GM12878 (cell line): ENCODE measurements around the gene ZNF616. TPM values are rescaled to one million over a fixed set of nuclear protein-coding genes. Genes with fewer than 3 reads are reported as not detected.

Experiments
- ATAC-seq: fragments of 200-7000 bp; cut with Tn5 transposase; 3 replicates; pipeline ENCODE4 v1.9.1; 2020; ENCODE audit warnings: mild to moderate bottlenecking, moderate library complexity
- BruUV-seq: library from RNA; stranded (reverse); fragments of 400-500 nt; replicated peaks from 2 replicates; lab custom pipeline; 2021; lab: Mats Ljungman, UMichigan
- CTCF ChIA-PET: fragments of 300-600 bp; sonication (Branson Sonifier 250); formaldehyde crosslinking; extraction: SDS; loops from one replicate; lab custom pipeline; 2021; ENCODE audit warnings: inconsistent platforms; lab: Yijun Ruan, JAX
- POLR2A ChIA-PET: fragments of 350-600 bp; formaldehyde crosslinking; extraction: SDS; loops from one replicate; lab custom pipeline; 2021; ENCODE audit warnings: inconsistent platforms; lab: Charles Lee
- RAD21 ChIA-PET: fragments of 300-600 bp; sonication (Branson Sonifier 250); formaldehyde crosslinking; loops from one replicate; lab custom pipeline; 2023; ENCODE audit warnings: antibody characterized with exemption; ENCODE audit not compliant: unreplicated experiment; lab: Charles Lee
- SMC1A ChIA-PET: fragments of 300-600 bp; sonication (Branson Sonifier 250); formaldehyde crosslinking; loops from one replicate; lab custom pipeline; 2023; ENCODE audit not compliant: unreplicated experiment, uncharacterized antibody; lab: Charles Lee
- DNase-seq: peaks from one replicate; pipeline ENCODE4 v3.0.0-alpha.2; 2011; ENCODE audit warnings: low read depth, low spot score
- FAIRE-seq: peaks from 3 replicates; lab custom pipeline; 2011; peaks lifted over from hg19 to GRCh38; lab: Jason Lieb, UNC
- H2AFZ ChIP-seq: 2 replicates; pipeline ENCODE4 v1.6.0; 2011; ENCODE audit warnings: low read depth, low read length, control low read depth; ENCODE audit not compliant: control insufficient read depth
- H3K27ac ChIP-seq: 2 replicates; pipeline ENCODE4 v1.5.1; 2011; ENCODE audit warnings: control low read depth; ENCODE audit not compliant: control insufficient read depth, insufficient read depth
- H3K27me3 ChIP-seq, 2 experiments: replicated peaks in 1 of 2; 2 replicates each; pipeline versions ENCODE4 v1.6.0 to v1.6.1; 2011; ENCODE audit warnings: low read length in 1 of 2; ENCODE audit not compliant: control insufficient read depth in 2 of 2, insufficient read depth in 2 of 2
- H3K36me3 ChIP-seq, 2 experiments: 2 replicates each; pipeline ENCODE4 v1.5.1; 2011; ENCODE audit warnings: low read length in 1 of 2; ENCODE audit not compliant: control insufficient read depth in 2 of 2, insufficient read depth in 2 of 2
- H3K4me1 ChIP-seq: 2 replicates; pipeline ENCODE4 v1.6.1; 2011; ENCODE audit warnings: mild to moderate bottlenecking, low read length, moderate library complexity, mixed read lengths; ENCODE audit not compliant: control insufficient read depth, insufficient read depth
- H3K4me2 ChIP-seq: 2 replicates; pipeline ENCODE4 v1.6.0; 2011; ENCODE audit warnings: control low read depth; ENCODE audit not compliant: control insufficient read depth, insufficient read depth
- H3K4me3 ChIP-seq: fragments of 200-600 bp; sonication (generic); 2 replicates; pipeline ENCODE4 v1.5.1; 2016
- H3K79me2 ChIP-seq: 2 replicates; pipeline ENCODE4 v1.6.0; 2011; ENCODE audit warnings: low read length; ENCODE audit not compliant: control insufficient read depth, insufficient read depth
- H3K9ac ChIP-seq: 2 replicates; pipeline ENCODE4 v1.8.0; 2011; ENCODE audit warnings: low read length, control low read depth, mixed read lengths; ENCODE audit not compliant: control insufficient read depth, insufficient read depth
- H3K9me3 ChIP-seq: replicated peaks from 3 replicates; pipeline ENCODE4 v1.5.1; 2011; ENCODE audit warnings: mild to moderate bottlenecking, low read length; ENCODE audit not compliant: control insufficient read depth, insufficient read depth
- H4K20me1 ChIP-seq: 2 replicates; pipeline ENCODE4 v1.6.0; 2011; ENCODE audit not compliant: control insufficient read depth, insufficient read depth
- ATF2 ChIP-seq: IDR thresholded peaks from 2 replicates; pipeline ENCODE4 v1.6.1; 2012; ENCODE audit warnings: low read length, inconsistent platforms
- EGR1 ChIP-seq, 2 experiments: IDR thresholded peaks; 1 replicate in 1 of 2; 2 replicates in 1 of 2; pipeline ENCODE4 v1.6.1; 2011 to 2012; ENCODE audit warnings: low read depth in 2 of 2, low read length in 2 of 2, borderline replicate concordance in 1 of 2, mild to moderate bottlenecking in 1 of 2, moderate library complexity in 1 of 2
- IRF5 ChIP-seq: fragments of 450-650 bp; IDR thresholded peaks from 2 replicates; pipeline ENCODE4 v1.6.1; 2017; ENCODE audit warnings: borderline replicate concordance
- MYC ChIP-seq: IDR thresholded peaks from 2 replicates; pipeline ENCODE4 v1.6.1; 2011; ENCODE audit warnings: mild to moderate bottlenecking, low read length, moderate library complexity, inconsistent platforms; ENCODE audit not compliant: insufficient read depth, insufficient replicate concordance, insufficient read length, severe bottlenecking
- POLR2A ChIP-seq: IDR thresholded peaks from 2 replicates; pipeline ENCODE4 v1.6.1; 2011; ENCODE audit warnings: low read depth, mild to moderate bottlenecking, low read length
- SREBF2 ChIP-seq: IDR thresholded peaks from 2 replicates; pipeline ENCODE4 v1.6.1; 2012; ENCODE audit warnings: mild to moderate bottlenecking, low read length
- SUZ12 ChIP-seq: fragments of 200-600 bp; sonication (generic); IDR thresholded peaks from one replicate; pipeline ENCODE4 v1.6.1; 2018; ENCODE audit warnings: antibody characterized with exemption, mild to moderate bottlenecking; ENCODE audit not compliant: unreplicated experiment
- TCF12 ChIP-seq: IDR thresholded peaks from 2 replicates; pipeline ENCODE4 v1.6.1; 2011; ENCODE audit warnings: low read depth, mild to moderate bottlenecking, low read length
- ZBED1 ChIP-seq: IDR thresholded peaks from 2 replicates; pipeline ENCODE4 v1.6.1; 2016; ENCODE audit warnings: borderline replicate concordance
- ZNF217 ChIP-seq: fragments of 450-650 bp; IDR thresholded peaks from 2 replicates; pipeline ENCODE4 v1.6.1; 2017; ENCODE audit warnings: antibody characterized with exemption, mild to moderate bottlenecking
- WGBS: methylation state at CpG from one replicate; pipeline ENCODE4 v1.1.6; 2016; ENCODE audit warnings: low lambda C conversion rate; ENCODE audit not compliant: insufficient replicate concordance, insufficient coverage; ENCODE audit errors: missing lambda C conversion rate; 5-methylcytosine and 5-hydroxymethylcytosine counted together
- in situ Hi-C: fragments of 300-500 bp; cut with MboI; formaldehyde crosslinking; loops from 9 replicates; pipeline ENCODE4 v1.14.3; 2018; ENCODE audit warnings: mixed read lengths
- intact Hi-C: fragments of 100-400 bp; cut with micrococcal nuclease; formaldehyde crosslinking; loops from one replicate; pipeline ENCODE4 v1.14.2; 2022; ENCODE audit not compliant: unreplicated experiment
- polyA plus RNA-seq, 11 experiments: library from polyadenylated mRNA; depleted of rRNA in 4 of 11; unstranded in 6 of 11; stranded (reverse) in 5 of 11; fragments of >200 nt; fragmentation: Nextera tagmentation in 4 of 11; fragmentation: Illumina TruSeq in 1 of 11; extraction: Ambion mirVana in 4 of 11; extraction: Trizol in 1 of 11; gene quantifications; 1 replicate in 1 of 11; 2 replicates in 10 of 11; pipeline versions ENCODE4 v1.2.1 to v1.2.3, GENCODE V29; 2011 to 2016; ENCODE audit warnings: inconsistent platforms in 2 of 11, missing spikeins in 2 of 11, low read depth in 1 of 11
- total RNA-seq, 4 experiments: library from RNA; depleted of rRNA in 3 of 4; stranded (reverse); fragments of >200 nt in 3 of 4; fragmentation: Illumina TruSeq in 1 of 4; extraction: Trizol in 1 of 4; gene quantifications; 2 replicates each; pipeline versions ENCODE4 v1.2.1 to v1.2.3, GENCODE V29; 2013 to 2021

The ZNF616 gene
- total and polyA plus RNA-seq, 10 of the 15 experiments (the other 5 are each of a cell fraction or from before 2014, with no cell fraction given) = 1.1 to 5.9 (median 3.8) TPM

GRCh38 chr19:52086481-52086880 lies 53.3 kb downstream of the ZNF616 start:
- intact Hi-C loops = no loop called here
- no TSS peak for BruUV-seq
- Histone ChIP-seq H3K27ac (no peak overlapping the region), H3K4me1 (no peaks in the 10 kb centered on the region), H3K4me3 (no peak overlapping the region), H3K27me3 (no peaks in the 10 kb centered on the region), H3K4me2 (no peak overlapping the region), H3K9ac (no peak overlapping the region), H2AFZ (no peak overlapping the region), H3K9me3 (peaks cover 41% of the 10 kb centered on the region), H3K79me2 (no peaks in the 10 kb centered on the region), H4K20me1 (no peaks in the 10 kb centered on the region), H3K36me3 (peaks cover 0 to 25% of the 10 kb centered on the region in 2 experiments)
- in situ Hi-C loops = no loop called here
- ChIA-PET SMC1A (no interaction called here), CTCF (no interaction called here), RAD21 (no interaction called here), POLR2A (no interaction called here)
- no peak for TF ChIP-seq IRF5
- no peak for TF ChIP-seq ZBED1
- TF ChIP-seq SUZ12 = no peak
- TF ChIP-seq TCF12 = no peak
- FAIRE-seq (no peak), DNase-seq (no peak), ATAC-seq (no peak)

DNA sequence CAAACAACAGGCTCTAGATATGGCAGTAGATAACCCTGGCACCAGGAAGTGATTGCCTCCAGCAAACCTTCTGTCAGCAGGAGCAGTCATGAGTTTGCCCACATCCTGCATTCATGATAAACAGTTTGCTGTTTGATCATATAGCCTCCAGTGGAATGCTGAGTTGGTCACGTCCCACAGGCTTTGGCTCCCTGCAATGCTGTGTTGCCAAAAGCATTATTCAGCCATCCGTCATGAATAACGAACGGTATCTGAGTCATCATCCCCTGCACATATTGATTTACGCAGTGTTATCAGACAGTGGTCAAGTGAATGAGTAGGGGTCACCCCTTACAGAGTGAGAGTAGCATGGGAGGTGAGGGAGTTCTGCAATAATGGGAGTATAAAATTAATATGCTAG lies 69.2 kb downstream of the ZNF616 start:
- DNase-seq = no peak
- Histone ChIP-seq H3K9ac (no peak overlapping the region), H3K79me2 (no peaks in the 10 kb centered on the region), H4K20me1 (no peaks in the 10 kb centered on the region), H3K9me3 (peaks cover 63% of the 10 kb centered on the region), H3K36me3 (peaks cover 0 to 36% of the 10 kb centered on the region in 2 experiments), H3K4me1 (no peaks in the 10 kb centered on the region), H2AFZ (no peak overlapping the region), H3K4me2 (no peak overlapping the region), H3K27me3 (no peaks in the 10 kb centered on the region), H3K27ac (no peak overlapping the region), H3K4me3 (no peak overlapping the region)
- intact Hi-C loops = no loop called here
- 93% methylated on average over 5 of the region's 5 CpGs for WGBS
- ChIA-PET CTCF (no interaction called here), RAD21 (no interaction called here), POLR2A (interaction anchor here (1.1 kb wide), 1 partner anchor 9 kb away, joined by 8 read pairs; no protein-coding TSS in a partner anchor), SMC1A (no interaction called here)
- no TSS peak for BruUV-seq
- in situ Hi-C loops = no loop called here
- no peak for ATAC-seq
- FAIRE-seq = no peak
- no peak for TF ChIP-seq POLR2A
- no peak for TF ChIP-seq SREBF2
- TF ChIP-seq MYC = no peak
- TF ChIP-seq ATF2 = no peak
- no peak for TF ChIP-seq ZNF217
- TF ChIP-seq EGR1 (IDR thresholded peaks at IDR 0.05; ENCODE audit: borderline replicate concordance in 1 of 2, low read depth in 2 of 2, low read length in 2 of 2) = no peak
